NOMO-1 treated with DMSO at 0.1 percent for 48 hours (cell line): ENCODE results near the gene PLEKHG1.

Source experiments
- DNase-seq: peaks from one replicate; lab custom pipeline; 2025; ENCODE audit not compliant: unreplicated experiment; lab: John Stamatoyannopoulos, UW

PLEKHG1 gene

DNA sequence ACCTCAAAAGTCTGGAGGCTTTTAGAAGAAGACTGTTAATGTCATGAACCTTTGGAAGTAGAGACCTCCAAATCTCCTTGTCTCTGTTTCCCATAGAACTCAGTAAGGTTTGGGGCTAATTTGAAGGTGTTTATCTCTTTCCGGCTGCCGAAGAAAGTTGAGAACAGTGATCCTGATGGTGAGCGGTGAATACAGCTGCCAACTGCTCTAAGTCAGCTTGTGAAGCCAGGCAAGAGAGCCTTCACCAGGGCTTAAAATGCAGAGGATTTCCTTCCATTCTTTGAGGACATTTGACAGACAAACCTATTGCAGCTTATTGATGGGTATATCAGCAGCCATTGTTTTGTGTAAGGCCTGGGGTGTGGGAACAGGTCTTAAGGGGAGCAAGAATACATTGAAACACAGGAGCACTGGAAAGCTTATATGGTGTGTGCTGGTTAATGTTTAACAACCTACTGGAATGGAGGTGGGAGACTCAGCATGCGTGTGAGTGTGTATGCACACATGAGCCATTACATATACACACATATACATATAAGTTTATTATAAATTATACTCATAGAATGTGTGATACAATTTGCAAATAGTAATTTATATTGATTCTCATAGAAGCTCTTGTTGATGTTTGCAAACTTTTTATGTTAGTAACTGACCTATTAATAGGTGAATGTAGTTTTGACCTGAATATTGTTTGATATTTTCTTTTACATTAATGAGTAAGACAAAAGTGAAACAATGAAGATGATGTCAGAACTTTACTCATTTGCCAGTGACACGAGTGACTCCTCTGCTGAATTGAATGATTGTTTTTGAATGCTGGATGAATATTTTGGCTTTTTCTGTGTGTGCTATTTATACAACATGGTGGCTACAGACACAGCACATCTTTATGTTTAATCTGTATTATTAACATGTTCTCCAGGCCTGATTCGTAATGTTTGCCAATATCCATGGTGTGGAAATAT, 18.1 kb downstream of the PLEKHG1 start:
- DNase-seq, result no peak

DNA sequence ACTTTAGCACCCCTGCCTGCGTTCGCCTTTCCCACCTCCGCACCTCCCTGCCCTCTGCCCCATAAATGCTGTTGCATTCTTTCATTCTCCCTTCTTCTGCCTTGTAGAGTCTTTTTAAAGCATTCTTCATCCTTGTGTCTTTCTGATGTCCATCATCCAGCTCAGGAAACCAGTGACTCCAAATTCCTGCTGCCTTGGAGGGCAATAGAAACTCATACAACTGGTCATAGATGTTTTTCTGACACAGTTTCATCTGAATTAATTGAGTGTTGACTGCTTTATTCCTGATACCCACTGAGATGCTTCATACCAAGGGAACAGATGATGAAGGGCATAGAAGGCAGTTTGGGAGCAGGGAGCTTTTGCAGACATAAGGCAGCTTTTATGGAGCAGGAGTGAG, 19.6 kb downstream of the PLEKHG1 start:
- no peak for DNase-seq

- DNase-seq, result no peak
Observed at GRCh38 chr6:150620244-150620643, 20.6 kb downstream of the PLEKHG1 start.

- DNase-seq, result no peak
Observed at GRCh38 chr6:150620763-150621162, 21.1 kb downstream of the PLEKHG1 start.

- no peak for DNase-seq
Observed at GRCh38 chr6:150622476-150622875, 22.8 kb downstream of the PLEKHG1 start.

- peak; percentile 91 for DNase-seq
Observed at GRCh38 chr6:150622941-150623874, 23.5 kb downstream of the PLEKHG1 start.

DNA sequence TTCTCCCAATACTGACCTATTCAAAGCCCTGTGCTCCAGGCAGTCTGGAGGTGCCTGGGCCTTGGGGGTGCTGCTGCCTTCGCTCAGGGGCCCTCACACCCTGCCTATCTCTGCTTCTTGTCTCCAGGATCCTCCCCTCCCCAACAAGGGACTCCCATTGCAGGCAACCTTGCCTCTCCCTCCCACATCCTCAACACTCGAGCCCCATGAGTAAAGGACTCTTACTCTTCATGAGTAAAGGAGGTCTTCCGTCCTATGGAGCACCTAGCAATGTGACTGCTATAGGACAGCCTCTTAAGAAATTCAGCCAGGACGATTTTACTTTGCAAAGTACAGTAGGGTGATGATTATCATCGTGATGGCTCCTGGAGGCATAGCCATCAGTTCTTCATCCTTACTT, 24.5 kb downstream of the PLEKHG1 start:
- no peak for DNase-seq

DNA sequence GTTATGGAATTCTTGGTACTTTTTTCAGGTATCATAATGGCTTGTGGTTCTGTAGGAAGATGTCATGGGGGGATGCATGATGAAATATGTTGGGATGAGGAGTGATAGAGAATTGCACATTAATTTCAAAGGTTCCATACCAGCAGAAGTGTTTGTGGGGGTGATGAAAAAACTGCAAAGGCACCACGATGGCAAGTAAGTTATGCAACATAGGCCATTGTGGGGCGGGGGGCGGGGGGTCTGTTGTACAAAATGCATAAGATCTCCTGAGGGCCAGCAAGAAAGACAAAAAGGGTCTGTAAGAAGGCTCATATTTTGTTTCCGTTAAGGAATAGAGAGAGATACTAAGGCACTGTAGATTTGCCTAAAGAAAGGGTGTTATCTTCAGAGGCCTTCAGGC, 26.2 kb downstream of the PLEKHG1 start:
- no peak for DNase-seq

GRCh38 chr6:150627154-150627553, 27.5 kb downstream of the PLEKHG1 start:
- no peak for DNase-seq

GRCh38 chr6:150627585-150628025, 27.9 kb downstream of the PLEKHG1 start:
- DNase-seq, result no peak

DNA sequence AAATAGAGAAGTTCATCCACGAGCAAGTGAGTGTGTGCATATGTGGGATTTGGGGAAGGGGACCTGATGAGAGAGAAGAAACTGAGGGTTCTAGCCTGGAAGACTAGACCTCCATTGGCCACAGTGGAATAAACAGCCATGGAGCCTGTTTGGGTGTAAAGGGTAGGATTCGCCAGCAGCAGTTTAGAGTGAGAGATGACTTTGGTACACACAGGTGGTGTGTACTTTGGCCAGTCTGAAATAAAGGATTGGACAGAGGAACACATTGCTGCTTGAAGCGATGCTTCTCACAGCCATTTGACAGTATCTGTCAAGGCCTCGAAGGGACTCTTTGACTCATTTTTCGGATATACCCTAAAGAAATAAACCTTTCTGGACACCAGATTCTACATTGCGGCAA, 29.2 kb downstream of the PLEKHG1 start:
- no peak for DNase-seq

- no peak for DNase-seq
Observed at GRCh38 chr6:150631283-150631983, 31.7 kb downstream of the PLEKHG1 start.

DNA sequence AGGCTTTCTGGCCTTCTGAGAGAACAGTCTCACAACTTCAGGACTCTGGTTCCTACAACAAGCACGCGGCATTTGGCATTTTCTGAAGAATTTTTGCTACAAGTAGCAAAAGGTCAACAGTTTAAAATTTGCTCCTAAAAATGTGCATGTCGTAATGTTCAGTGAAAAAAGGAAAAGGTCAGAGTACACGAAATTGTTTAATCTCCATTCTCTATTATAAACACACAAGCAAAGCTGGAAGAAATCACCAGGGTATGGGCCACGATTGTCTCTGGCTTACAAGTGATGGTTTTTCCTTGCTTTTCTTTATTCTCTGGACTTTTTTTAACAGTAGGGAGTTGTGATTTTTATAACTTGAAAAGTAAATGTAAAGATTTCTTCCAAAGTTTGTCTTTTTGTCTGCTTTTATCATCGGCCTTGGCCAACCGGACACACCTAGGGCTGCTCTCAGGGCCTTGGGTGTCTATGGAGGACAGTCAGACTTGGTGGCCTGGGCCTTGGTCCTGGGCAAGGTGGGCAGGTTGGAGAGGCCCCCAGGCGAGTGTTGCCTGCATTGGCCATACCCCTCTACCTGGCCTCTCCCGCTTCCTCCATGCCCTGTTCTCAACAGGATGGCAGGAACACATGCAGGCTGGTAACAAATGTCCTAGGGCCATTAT, 32.4 kb downstream of the PLEKHG1 start:
- no peak for DNase-seq

DNA sequence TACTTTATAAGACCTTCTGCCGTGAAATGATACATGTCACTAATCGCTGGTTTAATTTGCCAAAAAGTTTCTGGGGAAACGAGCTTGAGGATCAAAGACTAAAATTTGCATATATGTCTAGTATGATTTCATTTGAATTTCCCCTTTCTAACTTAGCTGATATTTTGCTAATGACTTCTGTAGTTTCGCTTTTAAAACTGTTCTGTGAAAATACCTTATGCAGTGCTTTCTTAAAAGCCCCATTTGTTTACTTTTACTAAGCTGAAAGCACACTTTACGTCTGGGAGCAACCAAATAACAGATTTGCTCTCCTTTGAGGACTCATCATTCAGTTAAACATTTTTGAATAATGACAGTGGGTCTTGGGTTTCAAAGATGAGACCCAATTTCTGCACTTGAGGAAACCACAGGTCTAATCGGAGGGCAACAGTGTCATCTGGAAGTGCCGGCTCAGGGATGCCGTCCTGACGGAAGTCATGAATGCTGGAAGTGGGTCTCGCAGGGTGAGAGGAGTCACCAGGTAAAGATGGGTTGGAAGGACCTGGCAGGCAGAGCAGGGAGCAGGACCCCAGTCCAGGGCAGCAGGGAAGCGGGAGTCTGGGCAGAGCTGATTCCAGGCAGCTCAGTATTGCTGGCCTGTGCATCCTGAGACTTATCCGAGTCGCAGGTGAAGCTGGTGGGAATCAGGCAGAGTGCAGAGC, 33.2 kb downstream of the PLEKHG1 start:
- no peak for DNase-seq

DNA sequence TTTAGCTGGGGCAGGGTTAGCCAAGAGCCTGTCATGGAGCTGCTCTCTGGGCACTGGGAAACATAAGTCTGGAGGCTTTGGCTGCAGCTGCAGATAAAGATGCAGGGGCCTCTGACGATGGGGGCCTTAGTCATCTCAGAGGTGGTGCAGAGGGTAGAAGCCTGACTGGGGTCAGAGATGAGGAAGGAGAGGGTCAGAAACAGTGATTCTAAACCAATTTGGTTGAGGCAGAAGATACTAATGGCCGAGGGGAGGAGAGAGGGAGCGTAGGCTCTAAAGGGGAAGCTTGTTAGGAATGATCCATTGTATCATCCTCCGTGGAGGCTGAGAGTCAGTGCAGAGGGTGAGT, 33.8 kb downstream of the PLEKHG1 start:
- no peak for DNase-seq

DNA sequence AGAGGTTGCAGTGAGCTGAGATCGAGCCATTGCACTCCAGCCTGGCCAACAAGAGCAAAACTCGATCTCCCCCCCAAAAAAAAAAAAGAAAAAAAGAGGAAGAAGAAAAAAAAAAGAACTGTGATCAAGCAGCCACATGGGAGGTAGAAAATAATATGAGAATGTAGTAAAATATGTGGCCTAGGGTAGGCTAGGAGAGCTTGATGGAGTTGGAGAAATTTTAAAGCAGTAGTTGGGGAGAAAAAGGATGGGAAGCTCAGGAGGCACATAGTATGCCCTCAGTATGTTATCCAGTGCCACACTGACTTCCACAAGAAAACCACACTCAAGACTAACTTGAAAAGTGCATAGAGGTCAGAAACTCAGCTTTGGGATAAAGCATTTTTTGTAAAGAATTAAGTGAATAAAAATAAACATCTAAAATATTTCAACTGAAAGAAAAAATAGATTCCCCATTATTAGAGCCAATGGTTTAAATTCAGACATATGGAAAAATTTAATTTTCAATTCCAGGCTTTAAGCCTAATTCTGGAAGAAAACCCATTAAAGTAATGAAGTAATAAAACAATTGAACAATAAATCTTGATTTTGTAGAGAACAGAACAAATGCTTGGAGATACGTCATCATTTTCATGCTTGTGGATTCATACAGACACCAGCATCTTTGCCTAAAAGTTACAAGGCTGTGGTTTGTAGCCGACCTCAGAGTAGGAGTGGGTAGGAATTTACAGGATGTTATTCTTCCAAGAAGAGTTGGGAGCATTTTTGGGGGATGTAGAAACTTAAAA, 34.7 kb downstream of the PLEKHG1 start:
- DNase-seq, result no peak

DNA sequence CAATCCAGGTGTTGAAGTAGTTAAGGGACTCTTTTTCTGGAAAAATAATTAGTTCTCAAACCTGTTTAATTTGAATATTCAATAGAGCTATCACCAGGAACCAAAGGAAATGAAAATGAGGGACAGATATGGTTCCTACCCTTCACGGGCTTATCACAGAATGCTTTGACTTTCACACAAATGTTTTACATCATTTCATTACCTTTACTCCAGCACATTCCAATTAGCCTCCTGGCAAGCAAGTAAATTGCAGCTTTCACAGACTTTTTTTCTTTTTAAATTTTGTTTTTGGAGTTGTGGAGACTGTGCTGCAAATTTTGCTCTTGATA, 35.2 kb downstream of the PLEKHG1 start:
- no peak for DNase-seq

GRCh38 chr6:150635906-150636514, 36.3 kb downstream of the PLEKHG1 start:
- DNase-seq, result no peak

DNA sequence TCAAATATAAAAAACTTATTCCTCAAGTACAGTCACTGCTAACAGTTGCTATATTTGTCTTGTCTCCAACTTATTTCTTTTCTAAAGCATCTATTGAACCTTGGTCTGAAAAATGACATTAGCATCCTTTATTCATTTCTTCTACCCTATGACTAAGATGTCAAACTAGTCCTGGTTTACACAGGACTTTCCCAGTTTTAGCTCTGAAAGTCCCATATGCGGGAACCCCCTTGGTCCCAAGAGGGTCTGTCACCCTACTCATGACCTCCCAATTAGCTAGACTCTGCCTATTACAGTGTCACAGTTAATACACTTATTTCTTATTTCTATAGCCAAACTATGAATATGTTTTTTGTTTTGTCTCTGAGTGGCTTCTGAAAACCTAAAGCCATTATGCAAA, 37.1 kb downstream of the PLEKHG1 start:
- no peak for DNase-seq
